Measurements from ENCODE around the gene TMEM255B.
"Not testable (repeated sequence)": the region's sequence is repeated elsewhere in the genome, so short reads cannot be mapped to it uniquely, and the experiment has no call there.

TMEM255B gene

GRCh38 chr13:113758651-113759524 lies at the start of gene TMEM255B:
Gene TMEM255B, plus strand, starts transcription at chr13:113759226. Its CDS starts 44 bp downstream, at chr13:113759270.
- DNase-seq (ENCODE audit: low read depth): no peak

- DNase-seq (ENCODE audit: low read depth): no peak
Observed at GRCh38 chr13:113722921-113723320, 36.1 kb upstream of the TMEM255B start.

- no peak for DNase-seq (ENCODE audit: low read depth)
Observed at GRCh38 chr13:113723410-113724015, 35.5 kb upstream of the TMEM255B start.

DNA sequence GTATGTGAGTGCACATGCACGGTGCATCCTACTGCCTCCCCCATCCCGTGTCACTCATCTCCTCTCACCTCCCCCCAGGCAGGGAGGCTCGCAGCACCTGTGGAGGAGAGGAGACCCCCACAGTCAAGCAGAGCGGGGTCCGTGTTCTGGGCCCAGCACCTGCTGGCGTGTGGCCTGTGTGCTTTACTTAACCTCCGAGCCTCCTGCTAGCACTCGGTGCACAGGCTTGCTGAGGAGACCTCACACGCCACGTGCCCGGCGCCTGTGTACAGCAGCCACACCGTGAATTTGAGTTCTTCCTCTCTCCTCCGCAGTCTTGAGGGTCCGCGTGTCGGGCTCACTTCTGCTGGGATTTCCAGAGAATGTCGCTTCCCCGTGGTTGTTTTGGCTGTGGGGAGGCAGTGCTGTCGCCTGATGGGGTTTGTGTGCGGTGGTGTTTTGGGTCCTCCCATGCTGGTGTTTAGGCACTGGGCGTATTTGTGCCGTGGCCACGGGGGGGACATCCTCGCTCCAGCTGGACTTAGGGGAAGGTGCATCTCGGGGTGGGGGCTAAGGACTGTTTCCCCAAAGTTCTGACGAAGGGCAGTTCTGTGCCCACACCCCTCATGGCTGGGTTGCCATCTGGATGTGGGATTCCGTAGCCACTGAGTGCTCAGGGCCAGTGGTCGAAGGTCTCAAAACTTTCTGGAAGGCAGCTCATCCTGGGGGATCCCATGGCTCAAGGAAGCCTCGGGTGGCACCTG lies 34.8 kb upstream of the TMEM255B start:
- no peak for DNase-seq (ENCODE audit: low read depth)

GRCh38 chr13:113724780-113725315 lies 34.2 kb upstream of the TMEM255B start:
- peak; percentile 24 for DNase-seq (ENCODE audit: low read depth)

- DNase-seq (ENCODE audit: low read depth): not testable (repeated sequence)
Observed at GRCh38 chr13:113725329-113726105, 33.5 kb upstream of the TMEM255B start.

DNA sequence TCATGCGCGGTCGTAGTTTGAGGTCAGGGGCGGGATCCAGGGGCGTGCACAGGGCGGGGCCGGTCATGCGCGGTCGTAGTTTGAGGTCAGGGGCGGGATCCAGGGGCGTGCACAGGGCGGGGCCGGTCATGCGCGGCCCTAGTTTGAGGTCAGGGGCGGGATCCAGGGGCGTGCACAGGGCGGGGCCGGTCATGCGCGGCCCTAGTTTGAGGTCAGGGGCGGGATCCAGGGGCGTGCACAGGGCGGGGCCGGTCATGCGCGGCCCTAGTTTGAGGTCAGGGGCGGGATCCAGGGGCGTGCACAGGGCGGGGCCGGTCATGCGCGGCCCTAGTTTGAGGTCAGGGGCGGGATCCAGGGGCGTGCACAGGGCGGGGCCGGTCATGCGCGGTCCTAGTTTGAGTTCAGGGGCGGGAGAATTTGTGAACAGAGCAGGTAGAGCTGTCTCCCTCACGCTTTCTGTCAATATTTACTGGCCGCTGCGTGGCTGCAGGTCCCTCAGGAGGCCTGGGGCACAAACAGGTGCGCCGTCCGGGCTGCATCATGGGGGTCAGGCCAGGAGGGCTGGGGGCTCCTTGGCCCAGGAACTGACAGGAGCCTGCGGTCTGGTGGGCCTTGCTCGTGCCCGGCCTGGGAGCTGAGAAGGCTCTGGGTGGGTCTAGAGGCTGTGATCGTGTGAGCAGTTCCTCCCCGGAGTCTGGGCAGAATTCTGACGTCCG lies 32.8 kb upstream of the TMEM255B start:
- not testable (repeated sequence) for DNase-seq (ENCODE audit: low read depth)

GRCh38 chr13:113726961-113727411 lies 32.0 kb upstream of the TMEM255B start:
- no peak for DNase-seq (ENCODE audit: low read depth)

DNA sequence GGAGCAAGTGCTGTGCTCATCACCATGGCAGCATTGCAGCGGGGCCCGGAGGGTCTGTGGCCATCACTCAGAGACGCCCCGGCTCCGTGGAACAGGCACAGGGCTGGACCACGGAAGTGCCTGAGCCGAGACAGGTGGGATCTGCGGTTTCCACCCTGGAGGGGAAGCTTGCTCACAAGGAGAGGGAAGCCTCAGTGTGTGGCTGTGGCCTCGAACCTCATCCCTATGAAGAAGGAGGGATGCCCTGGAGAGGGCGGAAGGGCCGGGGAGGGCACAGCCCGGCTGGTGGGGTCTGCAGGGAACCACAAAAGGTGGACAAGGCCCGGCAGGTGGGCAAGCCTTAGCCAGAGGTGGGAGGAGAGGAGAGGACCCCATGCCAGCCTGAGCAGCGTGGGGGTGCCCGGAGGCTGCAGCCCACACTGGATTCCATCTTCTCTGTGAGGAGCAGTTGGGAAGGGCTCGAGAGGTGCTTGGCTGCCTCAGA lies 30.4 kb upstream of the TMEM255B start:
- DNase-seq (ENCODE audit: low read depth): no peak

DNA sequence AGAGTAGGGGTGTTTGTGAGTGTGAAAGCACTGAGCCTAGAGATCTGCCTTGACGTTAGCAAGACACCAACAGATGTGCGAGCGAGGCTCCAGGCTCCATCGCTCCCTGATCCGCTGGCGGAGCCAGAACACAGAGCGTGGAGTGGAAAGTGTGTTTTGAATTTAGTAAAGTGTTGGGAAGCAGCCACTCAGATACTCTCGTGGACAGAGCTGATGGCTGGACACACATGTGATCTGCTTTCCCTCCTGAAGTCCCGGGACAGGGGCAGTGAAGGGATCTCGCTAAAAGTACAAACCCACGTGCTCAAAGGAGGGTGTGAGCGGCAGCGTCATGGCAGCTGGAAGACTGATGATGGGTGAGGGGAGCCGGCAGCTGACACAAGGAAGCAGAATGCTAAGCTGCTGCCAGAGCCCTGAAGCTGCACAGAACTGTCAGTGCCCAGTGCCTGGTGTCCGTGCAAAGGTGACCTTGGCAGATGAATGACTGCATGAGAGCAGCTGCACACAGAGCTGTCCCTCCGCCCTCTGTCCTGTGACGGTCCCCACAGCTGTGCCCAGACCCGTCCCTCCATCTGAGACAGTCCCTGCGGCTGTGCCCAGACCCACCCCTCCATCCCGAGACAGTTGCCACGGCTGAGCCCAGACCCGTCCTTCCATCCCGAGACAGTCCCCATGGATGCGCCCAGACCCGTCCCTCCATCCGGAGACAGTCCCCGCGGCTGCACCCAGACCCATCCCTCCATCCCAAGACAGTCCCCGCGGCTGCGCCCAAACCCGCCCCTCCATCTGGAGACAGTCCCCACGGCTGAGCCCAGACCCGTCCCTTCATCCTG lies 29.6 kb upstream of the TMEM255B start:
- no peak for DNase-seq (ENCODE audit: low read depth)

- no peak for DNase-seq (ENCODE audit: low read depth)
Observed at GRCh38 chr13:113730258-113730691, 28.8 kb upstream of the TMEM255B start.

DNA sequence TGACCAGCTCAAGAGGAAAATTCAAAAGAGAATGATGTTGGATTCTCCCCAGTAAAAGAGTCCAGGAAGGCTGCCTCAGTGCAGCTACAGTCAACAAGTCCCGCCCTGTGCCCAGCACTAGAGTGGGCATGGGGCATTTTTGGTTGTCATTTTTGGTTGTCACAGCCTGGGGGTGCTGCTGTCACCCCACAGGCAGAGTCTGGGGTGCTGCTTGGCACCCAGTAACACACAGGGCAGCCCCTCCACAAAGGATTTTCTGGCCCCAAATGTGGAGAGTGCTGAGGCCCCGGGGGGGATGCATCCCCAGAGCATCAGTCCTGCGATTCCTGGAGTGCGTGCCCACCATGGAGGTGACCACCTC lies 28.2 kb upstream of the TMEM255B start:
- no peak for DNase-seq (ENCODE audit: low read depth)

GRCh38 chr13:113731192-113732175 lies 27.5 kb upstream of the TMEM255B start:
- DNase-seq (ENCODE audit: low read depth): no peak

- DNase-seq (ENCODE audit: low read depth): no peak
Observed at GRCh38 chr13:113732176-113732960, 26.7 kb upstream of the TMEM255B start.

DNA sequence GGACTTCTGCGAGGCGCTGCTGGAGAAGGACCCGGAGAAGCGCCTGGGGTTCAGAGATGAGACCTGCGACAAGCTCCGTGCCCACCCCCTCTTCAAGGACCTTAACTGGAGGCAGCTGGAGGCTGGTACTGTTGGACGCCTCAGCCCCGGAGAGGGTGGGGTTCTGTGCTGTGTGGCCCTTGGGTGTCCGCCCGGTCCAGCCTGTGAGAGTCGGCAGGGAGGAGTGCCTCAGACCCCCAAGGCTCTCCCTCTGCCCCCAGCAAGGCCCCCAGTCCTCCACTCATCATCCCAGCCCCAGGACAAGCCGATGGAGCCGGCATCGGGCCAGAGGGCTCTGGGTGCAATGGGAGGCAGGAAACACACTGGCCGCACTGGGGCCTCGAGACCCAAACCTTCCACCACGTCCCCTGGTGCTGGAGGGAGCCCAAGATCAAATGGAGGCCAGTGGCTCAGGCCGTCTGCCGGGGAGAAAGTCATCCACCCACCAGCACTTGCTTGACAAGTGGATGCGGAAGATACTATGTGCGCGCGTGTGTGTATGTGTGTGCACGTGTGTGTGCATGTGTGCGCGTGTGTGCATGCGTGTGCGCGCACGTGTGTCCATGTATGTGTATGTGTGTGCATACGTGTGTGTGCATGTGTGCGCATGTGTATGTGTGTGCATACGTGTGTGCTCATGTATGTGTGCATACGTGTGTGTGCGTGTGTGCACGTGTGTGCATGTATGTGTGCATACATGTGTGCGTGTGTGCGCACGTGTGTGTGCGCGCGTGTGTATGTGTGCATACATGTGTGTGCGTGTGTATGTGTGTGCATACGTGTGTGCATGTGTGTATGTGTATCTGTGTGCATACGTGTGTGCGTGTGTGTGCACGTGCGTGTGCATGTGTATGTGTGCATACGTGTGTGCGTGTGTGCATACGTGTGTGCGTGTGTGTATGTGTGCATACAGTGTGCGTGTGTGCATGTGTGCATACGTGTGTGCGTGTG lies 25.8 kb upstream of the TMEM255B start:
- no peak for DNase-seq (ENCODE audit: low read depth)

DNA sequence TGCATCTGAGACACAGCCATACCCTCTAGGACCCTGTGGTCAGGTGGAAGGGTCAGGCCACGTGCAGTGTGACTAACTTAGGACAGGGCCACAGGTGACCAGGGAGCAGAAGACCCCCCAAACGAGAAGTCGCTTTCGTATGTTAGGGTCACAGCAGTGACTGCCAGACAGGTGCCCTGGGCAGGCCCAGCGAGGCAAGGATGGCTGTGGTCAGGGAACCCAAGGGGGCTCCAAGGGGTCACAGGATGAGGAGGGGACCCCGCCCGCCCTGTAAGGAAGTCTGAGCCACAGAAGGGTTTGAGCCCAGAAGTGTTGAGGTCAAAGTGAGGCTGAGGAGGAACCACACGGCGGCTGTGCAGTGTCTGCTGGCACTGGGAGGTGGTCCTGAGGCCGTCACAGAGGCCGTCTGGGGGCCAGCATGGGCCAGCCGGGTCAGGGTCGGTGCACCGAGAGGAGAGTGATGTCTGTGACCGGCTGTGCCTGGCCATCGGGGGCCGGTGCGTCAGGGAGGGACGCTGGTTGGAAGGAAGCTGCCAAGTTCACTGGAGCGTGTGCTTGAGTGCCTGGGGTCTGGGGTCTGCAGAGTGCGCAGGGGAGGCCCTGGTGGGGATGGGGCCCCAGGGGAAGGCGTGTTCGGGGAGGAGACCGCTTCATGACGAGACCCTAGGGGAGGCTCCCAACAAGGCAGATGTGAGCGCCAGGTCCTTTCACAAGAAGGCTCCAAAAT lies 24.8 kb upstream of the TMEM255B start:
- DNase-seq (ENCODE audit: low read depth): no peak

Measured in fibroblast of the conjunctiva (primary cell).